C4-2B (cell line): Measurements from ENCODE around the gene CYYR1.

Experiments used
- ZFX ChIP-seq: fragments of 450-650 bp; IDR thresholded peaks from 2 replicates; pipeline ENCODE4 v1.6.1; 2017
- TF ChIP-seq, protein P1 (sequence below): fragments of 450-650 bp; conservative IDR thresholded peaks from 2 replicates; pipeline ENCODE4 v1.5.1; 2017; ENCODE audit warnings: mild to moderate bottlenecking

DNA sequence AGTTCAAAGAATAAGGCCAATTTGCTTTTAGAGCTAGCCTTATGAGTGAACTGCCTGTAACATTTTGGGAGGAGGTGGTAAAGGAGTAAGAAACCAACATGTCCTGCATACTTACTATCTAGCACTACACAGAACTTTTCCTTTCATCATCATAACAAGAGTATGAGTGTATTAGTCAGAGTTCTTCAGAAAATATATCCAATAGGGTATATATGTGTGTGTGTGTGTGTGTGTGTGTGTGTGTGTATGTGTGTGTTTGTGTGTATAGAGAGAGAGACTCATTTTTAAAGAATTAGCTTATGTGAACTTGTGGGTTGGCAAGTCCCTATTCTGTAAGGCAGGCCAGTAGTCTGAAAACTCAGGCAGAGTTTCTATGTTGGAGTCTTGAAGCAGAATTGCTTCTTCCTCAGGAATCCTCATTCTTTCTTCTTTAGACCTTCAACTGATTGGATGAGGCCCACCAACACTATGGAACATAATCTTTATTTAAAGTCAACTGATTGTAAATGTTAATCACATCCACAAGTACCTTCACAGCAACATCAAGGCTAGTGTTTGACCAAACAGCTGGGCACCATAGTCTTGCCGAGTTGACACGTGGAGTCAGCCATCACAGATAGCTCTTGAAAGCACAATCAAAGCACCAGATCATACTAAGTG is 121.9 kb downstream of the CYYR1 start:
- TF ChIP-seq, protein P1, sequence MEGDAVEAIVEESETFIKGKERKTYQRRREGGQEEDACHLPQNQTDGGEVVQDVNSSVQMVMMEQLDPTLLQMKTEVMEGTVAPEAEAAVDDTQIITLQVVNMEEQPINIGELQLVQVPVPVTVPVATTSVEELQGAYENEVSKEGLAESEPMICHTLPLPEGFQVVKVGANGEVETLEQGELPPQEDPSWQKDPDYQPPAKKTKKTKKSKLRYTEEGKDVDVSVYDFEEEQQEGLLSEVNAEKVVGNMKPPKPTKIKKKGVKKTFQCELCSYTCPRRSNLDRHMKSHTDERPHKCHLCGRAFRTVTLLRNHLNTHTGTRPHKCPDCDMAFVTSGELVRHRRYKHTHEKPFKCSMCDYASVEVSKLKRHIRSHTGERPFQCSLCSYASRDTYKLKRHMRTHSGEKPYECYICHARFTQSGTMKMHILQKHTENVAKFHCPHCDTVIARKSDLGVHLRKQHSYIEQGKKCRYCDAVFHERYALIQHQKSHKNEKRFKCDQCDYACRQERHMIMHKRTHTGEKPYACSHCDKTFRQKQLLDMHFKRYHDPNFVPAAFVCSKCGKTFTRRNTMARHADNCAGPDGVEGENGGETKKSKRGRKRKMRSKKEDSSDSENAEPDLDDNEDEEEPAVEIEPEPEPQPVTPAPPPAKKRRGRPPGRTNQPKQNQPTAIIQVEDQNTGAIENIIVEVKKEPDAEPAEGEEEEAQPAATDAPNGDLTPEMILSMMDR, result no peak
- TF ChIP-seq ZFX, result no peak
